GM18951 (cell line): ENCODE results near the gene GRID2.

Experiments used
- POLR2A ChIP-seq: IDR thresholded peaks from 4 replicates; pipeline ENCODE4 v1.6.1; 2011; ENCODE audit warnings: mild to moderate bottlenecking; ENCODE audit not compliant: insufficient read length, insufficient read depth; ENCODE audit errors: extremely low read depth
- in situ Hi-C: fragments of 300-500 bp; cut with MboI; formaldehyde crosslinking; loops from one replicate; pipeline ENCODE4 v1.12.0; 2022; ENCODE audit warnings: low sequenced_read_pairs, mixed read lengths, inconsistent platforms; ENCODE audit not compliant: unreplicated experiment

The GRID2 gene

DNA sequence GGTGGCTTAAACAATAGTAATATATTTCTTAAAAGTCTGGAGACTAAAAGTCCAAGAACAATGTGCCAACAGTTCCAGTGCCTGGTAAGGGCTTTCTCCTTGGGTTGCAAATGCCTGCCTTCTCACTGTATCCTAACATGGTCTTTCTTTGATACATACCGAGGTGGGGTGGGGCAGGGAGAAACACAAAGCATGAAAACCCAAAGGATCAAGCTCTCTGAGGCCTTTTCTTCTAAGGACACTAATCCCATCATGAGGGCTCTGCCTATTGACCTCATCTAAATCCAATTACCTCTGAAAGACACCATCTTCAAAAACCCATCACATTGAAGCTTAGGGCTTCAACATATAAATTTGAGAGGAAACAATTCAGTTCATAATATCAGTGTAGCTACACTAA, 311.3 kb downstream of the GRID2 start:
- in situ Hi-C loops: no loop called here

GRCh38 chr4:92618968-92619367, 315.2 kb downstream of the GRID2 start:
- in situ Hi-C loops: no loop called here
- no peak for TF ChIP-seq POLR2A

More for the DNA sequence above, 311.3 kb downstream of the GRID2 start:
- no peak for TF ChIP-seq POLR2A

- TF ChIP-seq POLR2A: no peak
- in situ Hi-C loops: no loop called here
Observed at GRCh38 chr4:92629302-92629701, 325.5 kb downstream of the GRID2 start.

GRCh38 chr4:92634882-92635281, 331.1 kb downstream of the GRID2 start:
- TF ChIP-seq POLR2A: no peak
- in situ Hi-C loops: no loop called here

GRCh38 chr4:92636038-92636806, 332.5 kb downstream of the GRID2 start:
- TF ChIP-seq POLR2A: no peak
- in situ Hi-C loops: no loop called here

GRCh38 chr4:92641409-92641808, 337.6 kb downstream of the GRID2 start:
- in situ Hi-C loops: no loop called here
- no peak for TF ChIP-seq POLR2A

- no peak for TF ChIP-seq POLR2A
- in situ Hi-C loops: no loop called here
Observed at GRCh38 chr4:92646826-92647225, 343.1 kb downstream of the GRID2 start.

GRCh38 chr4:92651536-92651935, 347.8 kb downstream of the GRID2 start:
- TF ChIP-seq POLR2A: no peak
- in situ Hi-C loops: no loop called here

- in situ Hi-C loops: no loop called here
- TF ChIP-seq POLR2A: no peak
Observed at GRCh38 chr4:92654084-92654483, 350.3 kb downstream of the GRID2 start.

DNA sequence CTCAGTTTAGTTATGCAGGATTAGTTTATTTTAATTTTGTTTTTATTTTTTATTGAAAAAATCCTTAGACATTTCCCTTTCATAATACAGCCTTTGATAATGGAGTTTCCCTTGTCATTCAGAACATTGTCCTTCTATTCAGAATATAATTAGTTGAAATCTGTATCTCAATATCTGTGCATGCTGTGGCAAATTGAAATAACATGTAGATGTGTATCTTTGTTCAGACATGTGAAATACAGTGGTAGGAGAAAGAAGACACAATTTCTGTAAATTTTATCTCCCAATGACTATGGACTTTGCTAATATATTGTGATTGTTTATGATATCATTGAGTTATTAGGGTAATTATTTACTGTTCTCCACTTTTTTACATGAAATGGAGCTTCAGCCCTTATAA, 353.9 kb downstream of the GRID2 start:
- TF ChIP-seq POLR2A: no peak
- in situ Hi-C loops: no loop called here

DNA sequence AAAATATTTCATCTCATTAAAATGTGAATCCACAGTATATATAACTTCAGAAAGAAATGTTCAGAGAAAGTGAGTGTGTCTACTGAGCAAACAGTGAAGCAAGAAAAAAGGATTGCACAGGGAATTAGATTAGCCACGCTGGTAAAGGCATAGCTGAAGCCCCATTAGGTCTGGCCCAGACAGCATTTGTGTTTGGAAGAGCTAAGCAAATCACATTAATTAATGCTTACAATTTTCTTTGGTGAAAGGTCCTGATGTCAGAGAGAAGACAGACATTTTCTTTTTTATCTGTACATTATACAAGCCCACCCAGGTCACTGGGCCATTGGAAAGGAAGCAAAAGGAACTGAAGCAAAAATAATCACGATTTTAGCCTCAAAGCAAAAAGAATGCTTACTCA, 354.6 kb downstream of the GRID2 start:
- in situ Hi-C loops: no loop called here
- no peak for TF ChIP-seq POLR2A

DNA sequence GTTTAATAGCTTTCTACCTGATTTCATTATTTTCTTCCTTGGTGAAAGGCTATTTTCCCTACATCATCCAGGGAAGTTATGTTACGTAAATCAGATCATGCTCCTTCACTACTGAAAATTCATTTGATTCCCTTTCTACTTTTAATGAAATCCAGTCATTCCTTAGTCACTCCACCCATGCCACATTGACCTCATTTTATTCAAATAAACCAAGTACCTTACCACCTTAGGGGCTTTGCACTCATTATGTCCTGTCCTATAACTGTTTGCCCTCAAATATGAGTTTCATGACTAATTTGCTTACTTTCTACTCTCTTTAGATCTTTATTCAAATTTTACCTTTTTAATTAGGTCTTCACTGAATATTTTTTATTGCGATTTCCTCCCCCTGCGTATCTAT, 374.0 kb downstream of the GRID2 start:
- in situ Hi-C loops: no loop called here
- TF ChIP-seq POLR2A: no peak

- in situ Hi-C loops: no loop called here
- TF ChIP-seq POLR2A: no peak
Observed at GRCh38 chr4:92678292-92678691, 374.5 kb downstream of the GRID2 start.

GRCh38 chr4:92679149-92679548, 375.4 kb downstream of the GRID2 start:
- in situ Hi-C loops: no loop called here
- TF ChIP-seq POLR2A: no peak
